AG20443 (cell line): ENCODE data around the gene INPPL1.

Experiments used
- DNase-seq: peaks from one replicate; pipeline ENCODE4 v3.0.0; 2012; ENCODE audit warnings: low spot score, mixed read lengths

INPPL1 gene

DNA sequence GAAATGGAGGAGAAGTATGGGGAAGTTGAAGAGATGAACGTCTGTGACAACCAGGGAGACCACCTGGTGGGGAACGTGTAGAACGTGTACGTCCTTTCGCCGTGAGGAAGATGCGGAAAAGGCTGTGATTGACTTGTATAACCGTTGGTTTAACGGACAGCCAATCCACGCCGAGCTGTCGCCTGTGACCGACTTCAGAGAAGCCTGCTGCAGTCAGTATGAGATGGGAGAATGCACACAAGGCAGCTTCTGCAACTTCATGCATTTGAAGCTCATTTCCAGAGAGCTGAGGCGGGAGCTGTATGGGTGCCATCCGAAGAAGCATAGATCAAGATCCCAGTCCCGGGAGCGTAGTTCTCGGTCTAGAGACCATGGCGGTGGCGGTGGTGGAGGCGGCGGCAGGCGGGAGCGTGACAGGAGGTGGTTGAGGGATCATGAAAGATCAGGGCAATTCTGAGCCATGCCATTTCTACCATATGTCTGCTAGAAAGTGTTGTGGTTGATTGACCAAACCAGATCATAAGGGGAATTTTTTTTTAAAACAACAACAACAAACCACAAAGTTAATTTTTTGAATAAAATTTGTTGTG lies 56.3 kb downstream of the INPPL1 start:
- no peak for DNase-seq

DNA sequence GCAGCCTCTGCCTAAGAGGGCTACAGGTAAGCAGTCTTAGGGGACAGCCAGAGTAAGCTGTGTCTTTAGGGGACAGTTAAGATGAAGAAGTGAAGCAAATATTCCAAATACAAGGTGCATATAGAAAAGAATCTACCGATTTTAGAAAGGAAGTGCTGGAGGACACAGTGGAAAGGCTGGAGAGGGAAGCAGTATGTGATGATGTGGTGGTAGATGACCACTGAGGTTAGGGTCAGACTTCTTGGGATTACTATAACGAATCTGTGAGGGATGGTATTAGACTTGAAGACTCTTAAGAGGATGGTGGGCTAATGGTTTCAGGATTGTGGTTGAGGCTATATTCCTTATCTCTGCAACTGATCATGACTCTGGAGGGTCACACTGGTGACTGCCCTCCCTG lies 59.4 kb downstream of the INPPL1 start:
- DNase-seq, result no peak

DNA sequence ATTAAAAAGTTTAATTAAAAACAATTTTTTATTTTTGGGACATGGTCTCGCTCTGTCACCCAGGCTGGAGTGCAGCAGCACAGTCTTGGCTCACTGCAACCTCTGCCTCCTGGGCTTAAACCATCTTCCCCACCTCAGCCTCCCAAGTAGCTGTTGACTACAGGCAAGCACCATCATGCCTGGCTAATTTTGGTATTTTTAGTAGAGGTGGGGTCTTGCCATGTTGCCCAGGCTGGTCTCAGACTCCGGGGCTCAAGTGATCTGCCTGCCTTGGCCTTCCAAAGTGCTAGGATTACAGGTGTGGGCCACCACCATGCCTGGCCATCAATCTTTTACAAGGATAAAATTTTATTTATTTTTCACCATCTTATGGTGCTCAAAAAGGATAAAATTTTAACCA lies 62.7 kb downstream of the INPPL1 start:
- DNase-seq, result no peak
